Stimulated activated naive B cell treated with anti-CD40 and anti-IgM and Interleukin-4, amounts not matched to agents 10 μg/mL and 1 μg/mL and 100 μg/mL, for 72 hours (primary cell): ENCODE measurements around the gene BNC2.

ENCODE experiments used
- ATAC-seq, 2 donors: fragments of 150-1000 bp; cut with Tn5 transposase; replicated peaks; 2 replicates each; pipeline ENCODE4 v1.10.0; 2021; ENCODE audit warnings: moderate library complexity in 1 of 2
- DNase-seq: peaks from one replicate; pipeline ENCODE4 v3.0.0; 2021
- H3K27ac Mint-ChIP-seq: one replicate; pipeline ENCODE4 v1.8.0; 2022; ENCODE audit warnings: mild to moderate bottlenecking, mixed read lengths
- H3K27me3 Mint-ChIP-seq, 2 donors: one replicate each; pipeline ENCODE4 v1.8.0; 2022; ENCODE audit warnings: mixed read lengths in 2 of 2
- H3K36me3 Mint-ChIP-seq, 2 donors: one replicate each; pipeline ENCODE4 v1.8.0; 2022; ENCODE audit warnings: mixed read lengths in 2 of 2, mild to moderate bottlenecking in 1 of 2
- H3K4me1 Mint-ChIP-seq, 2 donors: one replicate each; pipeline ENCODE4 v1.8.0; 2022; ENCODE audit warnings: mixed read lengths in 2 of 2, mild to moderate bottlenecking in 1 of 2
- H3K4me3 Mint-ChIP-seq, 2 donors: one replicate each; pipeline ENCODE4 v1.8.0; 2022; ENCODE audit warnings: mild to moderate bottlenecking in 2 of 2, mixed read lengths in 2 of 2, moderate library complexity in 1 of 2
- H3K9me3 Mint-ChIP-seq, 2 donors: one replicate each; pipeline ENCODE4 v1.8.0; 2022; ENCODE audit warnings: mixed read lengths in 2 of 2, mild to moderate bottlenecking in 1 of 2

The BNC2 gene

GRCh38 chr9:16364347-16364746, 506.1 kb downstream of the BNC2 start:
- DNase-seq (no peak), ATAC-seq (no peak)
- Mint-ChIP-seq H3K4me3 (no peak overlapping the region), H3K27me3 (no peaks in the 10 kb centered on the region), H3K9me3 (peaks cover 5% of the 10 kb centered on the region in 2 donors), H3K4me1 (no peaks in the 10 kb centered on the region), H3K27ac (no peak overlapping the region), H3K36me3 (no peaks in the 10 kb centered on the region)

- ATAC-seq = no peak
- no peaks in the 10 kb centered on the region for H3K4me1 Mint-ChIP-seq
- H3K27ac Mint-ChIP-seq = no peak overlapping the region
- no peaks in the 10 kb centered on the region for H3K36me3 Mint-ChIP-seq
- no peak overlapping the region for H3K4me3 Mint-ChIP-seq
- H3K27me3 Mint-ChIP-seq = no peaks in the 10 kb centered on the region
- H3K9me3 Mint-ChIP-seq = peaks cover 6 to 8% of the 10 kb centered on the region in 2 donors
- DNase-seq = no peak
Observed at GRCh38 chr9:16363916-16364315, 506.6 kb downstream of the BNC2 start.

GRCh38 chr9:16363073-16363781, 507.2 kb downstream of the BNC2 start:
- Mint-ChIP-seq H3K27me3 (no peaks in the 10 kb centered on the region), H3K27ac (no peak overlapping the region), H3K4me3 (no peak overlapping the region), H3K36me3 (no peaks in the 10 kb centered on the region), H3K9me3 (peaks cover 6 to 8% of the 10 kb centered on the region in 2 donors), H3K4me1 (no peaks in the 10 kb centered on the region)
- no peak for ATAC-seq
- DNase-seq = no peak

- H3K27me3 Mint-ChIP-seq = no peaks in the 10 kb centered on the region
- DNase-seq (no peak), ATAC-seq (peak in 1 of 2 donors; percentile 19)
- peaks cover 5 to 6% of the 10 kb centered on the region in 2 donors for H3K9me3 Mint-ChIP-seq
- no peak overlapping the region for H3K4me3 Mint-ChIP-seq
- no peaks in the 10 kb centered on the region for H3K4me1 Mint-ChIP-seq
- no peaks in the 10 kb centered on the region for H3K36me3 Mint-ChIP-seq
- no peak overlapping the region for H3K27ac Mint-ChIP-seq
Observed at GRCh38 chr9:16361939-16362338, 508.5 kb downstream of the BNC2 start.

- ATAC-seq = no peak
- H3K27me3 Mint-ChIP-seq = no peaks in the 10 kb centered on the region
- H3K27ac Mint-ChIP-seq = no peak overlapping the region
Observed at GRCh38 chr9:16361118-16361517, 509.4 kb downstream of the BNC2 start.

GRCh38 chr9:16360247-16360646, 510.2 kb downstream of the BNC2 start:
- no peak overlapping the region for H3K4me3 Mint-ChIP-seq
- H3K27ac Mint-ChIP-seq = no peak overlapping the region
- H3K36me3 Mint-ChIP-seq = no peaks in the 10 kb centered on the region
- no peaks in the 10 kb centered on the region for H3K27me3 Mint-ChIP-seq
- peaks cover 3 to 4% of the 10 kb centered on the region in 2 donors for H3K9me3 Mint-ChIP-seq
- no peaks in the 10 kb centered on the region for H3K4me1 Mint-ChIP-seq
- DNase-seq (no peak), ATAC-seq (no peak)

More at GRCh38 chr9:16361118-16361517, 509.4 kb downstream of the BNC2 start:
- DNase-seq = no peak
- Mint-ChIP-seq H3K4me1 (no peaks in the 10 kb centered on the region), H3K9me3 (peaks cover 3 to 4% of the 10 kb centered on the region in 2 donors), H3K4me3 (no peak overlapping the region), H3K36me3 (no peaks in the 10 kb centered on the region)
